ENCODE data around the gene EEF1G.
A peak's percentile ranks its signal among the peaks of the same experiment; 100 is the strongest.

EEF1G gene

GRCh38 chr11:62601122-62601371, 27.4 kb upstream of the EEF1G start:
- peak overlapping the region; percentile 93 for H3K4me3 ChIP-seq (ENCODE audit: low read depth, low read length)
- TF ChIP-seq POLR2A (IDR thresholded peaks at IDR 0.05; ENCODE audit: extremely low read depth, insufficient read length) (no peak), MYC (IDR thresholded peaks at IDR 0.05; ENCODE audit: low read depth, low read length) (no peak; the same call in 1 of the 2 replicates), MAX (IDR thresholded peaks at IDR 0.05; ENCODE audit: low read depth, low read length) (no peak; the same call in 1 of the 2 replicates), CTCF (IDR thresholded peaks at IDR 0.05; ENCODE audit: low read depth, low read length) (no peak)
- peak; percentile 60 for DNase-seq (ENCODE audit: low read depth)

- peak; percentile 59 for DNase-seq (ENCODE audit: low read depth)
- no peak for TF ChIP-seq MAX (IDR thresholded peaks at IDR 0.05; ENCODE audit: low read depth, low read length)
- TF ChIP-seq CTCF (IDR thresholded peaks at IDR 0.05; ENCODE audit: low read depth, low read length), result no peak
- TF ChIP-seq MYC (IDR thresholded peaks at IDR 0.05; ENCODE audit: low read depth, low read length), result no peak
- TF ChIP-seq POLR2A (IDR thresholded peaks at IDR 0.05; ENCODE audit: extremely low read depth, insufficient read length), result no peak
Measured at GRCh38 chr11:62600367-62601121, 26.9 kb upstream of the EEF1G start.

GRCh38 chr11:62599901-62600300, 26.2 kb upstream of the EEF1G start:
- DNase-seq (ENCODE audit: low read depth), result no peak
- H3K4me3 ChIP-seq (ENCODE audit: low read depth, low read length), result peak overlapping the region; percentile 93
- no peak for TF ChIP-seq CTCF (IDR thresholded peaks at IDR 0.05; ENCODE audit: low read depth, low read length)
- no peak for TF ChIP-seq MYC (IDR thresholded peaks at IDR 0.05; ENCODE audit: low read depth, low read length)
- no peak for TF ChIP-seq POLR2A (IDR thresholded peaks at IDR 0.05; ENCODE audit: extremely low read depth, insufficient read length)
- TF ChIP-seq MAX (IDR thresholded peaks at IDR 0.05; ENCODE audit: low read depth, low read length), result no peak

More at GRCh38 chr11:62600367-62601121, 26.9 kb upstream of the EEF1G start:
- H3K4me3 ChIP-seq (ENCODE audit: low read depth, low read length), result peak overlapping the region; percentile 93

- TF ChIP-seq MYC (IDR thresholded peaks at IDR 0.05; ENCODE audit: low read depth, low read length) (peak; percentile 50; the same call in 1 of the 2 replicates), MAX (IDR thresholded peaks at IDR 0.05; ENCODE audit: low read depth, low read length) (peak; percentile 52), POLR2A (IDR thresholded peaks at IDR 0.05; ENCODE audit: extremely low read depth, insufficient read length) (peak; percentile 36), CTCF (IDR thresholded peaks at IDR 0.05; ENCODE audit: low read depth, low read length) (no peak)
- peak; percentile 100 for DNase-seq (ENCODE audit: low read depth)
- peak overlapping the region; percentile 93 for H3K4me3 ChIP-seq (ENCODE audit: low read depth, low read length)
Measured at GRCh38 chr11:62599069-62599696, 25.5 kb upstream of the EEF1G start.

- no peak overlapping the region for H3K4me3 ChIP-seq (ENCODE audit: low read depth, low read length)
- TF ChIP-seq POLR2A (IDR thresholded peaks at IDR 0.05; ENCODE audit: extremely low read depth, insufficient read length) (no peak), CTCF (IDR thresholded peaks at IDR 0.05; ENCODE audit: low read depth, low read length) (no peak), MYC (IDR thresholded peaks at IDR 0.05; ENCODE audit: low read depth, low read length) (no peak)
- no peak for DNase-seq (ENCODE audit: low read depth)
Measured at GRCh38 chr11:62595124-62595523, 21.4 kb upstream of the EEF1G start.
